Activated naive CD8-positive, alpha-beta T cell treated with anti-CD3 and anti-CD28 coated beads, Interleukin-2, amount 10 ng/mL, durations not matched to agents 7 days and 5 days (primary cell): ENCODE measurements around the gene TCF7L2. TPM values are rescaled to one million over a fixed set of nuclear protein-coding genes. Genes with fewer than 3 reads are reported as not detected.

Experiments used
- ATAC-seq: fragments of 150-1000 bp; cut with Tn5 transposase; one replicate; pipeline ENCODE4 v1.10.0; 2021; ENCODE audit warnings: low read depth, moderate library complexity
- POLR2A ChIA-PET: fragments of 350-600 bp; sonication (Branson Sonifier 250); formaldehyde crosslinking; loops from one replicate; lab custom pipeline; 2021; ENCODE audit warnings: antibody characterized with exemption; lab: Charles Lee
- DNase-seq: peaks from one replicate; pipeline ENCODE4 v3.0.0; 2021
- H3K27ac Mint-ChIP-seq: one replicate; pipeline ENCODE4 v1.8.0; 2022; ENCODE audit warnings: mild to moderate bottlenecking, mixed read lengths
- H3K27me3 Mint-ChIP-seq: one replicate; pipeline ENCODE4 v1.8.0; 2022; ENCODE audit warnings: mild to moderate bottlenecking, moderate library complexity, mixed read lengths
- H3K36me3 Mint-ChIP-seq: one replicate; pipeline ENCODE4 v1.8.0; 2021; ENCODE audit warnings: mild to moderate bottlenecking, mixed read lengths
- H3K4me1 Mint-ChIP-seq: one replicate; pipeline ENCODE4 v1.8.0; 2021; ENCODE audit warnings: mixed read lengths
- H3K4me3 Mint-ChIP-seq: one replicate; pipeline ENCODE4 v1.8.0; 2022; ENCODE audit warnings: mild to moderate bottlenecking, moderate library complexity, mixed read lengths
- H3K9me3 Mint-ChIP-seq: one replicate; pipeline ENCODE4 v1.8.0; 2021; ENCODE audit warnings: mixed read lengths
- total RNA-seq, 2 experiments: library from RNA; stranded (reverse); gene quantifications; one replicate each; pipeline ENCODE4 v1.2.3, GENCODE V29; 2021

The TCF7L2 gene
- 1 to 10 TPM; 1.9 to 2.2 TPM for total RNA-seq

GRCh38 chr10:112949875-112950507, at the start of gene TCF7L2:
Gene TCF7L2, plus strand, starts transcription at chr10:112950247. Its CDS starts 510 bp downstream, at chr10:112950757.
- POLR2A ChIA-PET: no interaction called here
- Mint-ChIP-seq H3K27me3 (peaks cover 64% of the 10 kb centered on the region), H3K4me1 (peaks cover 12% of the 10 kb centered on the region), H3K27ac (no peak within 1 kb of the TSS), H3K9me3 (no peaks in the 10 kb centered on the region), H3K4me3 (peak within 1 kb of the TSS; percentile 92), H3K36me3 (no peaks in the 10 kb centered on the region)
- DNase-seq: peak; percentile 53
- ATAC-seq: peak; percentile 34

GRCh38 chr10:112902730-112903129, 47.3 kb upstream of the TCF7L2 start:
- no peak overlapping the region for H3K27ac Mint-ChIP-seq
- no peaks in the 10 kb centered on the region for H3K4me1 Mint-ChIP-seq
- POLR2A ChIA-PET: no interaction called here
- no peak overlapping the region for H3K4me3 Mint-ChIP-seq
- no peak for DNase-seq
- no peak for ATAC-seq
- peaks cover 2% of the 10 kb centered on the region for H3K27me3 Mint-ChIP-seq
- H3K36me3 Mint-ChIP-seq: no peaks in the 10 kb centered on the region
- H3K9me3 Mint-ChIP-seq: peaks cover 2% of the 10 kb centered on the region

GRCh38 chr10:112904000-112904399, 46.0 kb upstream of the TCF7L2 start:
- DNase-seq (no peak), ATAC-seq (no peak)
- H3K36me3 Mint-ChIP-seq: no peaks in the 10 kb centered on the region
- H3K9me3 Mint-ChIP-seq: peaks cover 2% of the 10 kb centered on the region
- POLR2A ChIA-PET: no interaction called here
- no peak overlapping the region for H3K27ac Mint-ChIP-seq
- H3K4me3 Mint-ChIP-seq: no peak overlapping the region
- peaks cover 2% of the 10 kb centered on the region for H3K27me3 Mint-ChIP-seq
- H3K4me1 Mint-ChIP-seq: no peaks in the 10 kb centered on the region

GRCh38 chr10:112906945-112907344, 43.1 kb upstream of the TCF7L2 start:
- no peak overlapping the region for H3K4me3 Mint-ChIP-seq
- ATAC-seq: no peak

GRCh38 chr10:112907893-112908292, 42.2 kb upstream of the TCF7L2 start:
- H3K27me3 Mint-ChIP-seq: no peaks in the 10 kb centered on the region
- no peaks in the 10 kb centered on the region for H3K36me3 Mint-ChIP-seq
- ATAC-seq (no peak), DNase-seq (no peak)
- POLR2A ChIA-PET: interaction anchor here (0.7 kb wide), 1 partner anchor 271 kb away, joined by 7 read pairs; no protein-coding TSS in a partner anchor
- no peak overlapping the region for H3K4me3 Mint-ChIP-seq
- H3K9me3 Mint-ChIP-seq: peaks cover 2% of the 10 kb centered on the region
- H3K4me1 Mint-ChIP-seq: no peaks in the 10 kb centered on the region
- H3K27ac Mint-ChIP-seq: no peak overlapping the region

More at GRCh38 chr10:112906945-112907344, 43.1 kb upstream of the TCF7L2 start:
- Mint-ChIP-seq H3K9me3 (peaks cover 2% of the 10 kb centered on the region), H3K27me3 (peaks cover 2% of the 10 kb centered on the region), H3K4me1 (no peaks in the 10 kb centered on the region), H3K36me3 (no peaks in the 10 kb centered on the region), H3K27ac (no peak overlapping the region)
- POLR2A ChIA-PET: no interaction called here
- no peak for DNase-seq

GRCh38 chr10:112911206-112911605, 38.8 kb upstream of the TCF7L2 start:
- H3K27ac Mint-ChIP-seq: no peak overlapping the region
- peaks cover 2% of the 10 kb centered on the region for H3K36me3 Mint-ChIP-seq
- H3K4me1 Mint-ChIP-seq: no peaks in the 10 kb centered on the region
- ATAC-seq (no peak), DNase-seq (no peak)
- H3K27me3 Mint-ChIP-seq: peaks cover 8% of the 10 kb centered on the region
- H3K4me3 Mint-ChIP-seq: no peak overlapping the region
- H3K9me3 Mint-ChIP-seq: peaks cover 1% of the 10 kb centered on the region
- POLR2A ChIA-PET: no interaction called here

GRCh38 chr10:112912410-112912928, 37.6 kb upstream of the TCF7L2 start:
- Mint-ChIP-seq H3K27ac (no peak overlapping the region), H3K9me3 (peaks cover 1% of the 10 kb centered on the region), H3K36me3 (peaks cover 2% of the 10 kb centered on the region), H3K27me3 (peaks cover 12% of the 10 kb centered on the region), H3K4me1 (no peaks in the 10 kb centered on the region), H3K4me3 (no peak overlapping the region)
- POLR2A ChIA-PET: no interaction called here
- DNase-seq: no peak
- no peak for ATAC-seq

- Mint-ChIP-seq H3K36me3 (peaks cover 2% of the 10 kb centered on the region), H3K27ac (no peak overlapping the region), H3K27me3 (peaks cover 12% of the 10 kb centered on the region), H3K9me3 (peaks cover 1% of the 10 kb centered on the region), H3K4me3 (no peak overlapping the region), H3K4me1 (no peaks in the 10 kb centered on the region)
- no peak for DNase-seq
- POLR2A ChIA-PET: no interaction called here
- ATAC-seq: no peak
Measured at GRCh38 chr10:112913255-112913654, 36.8 kb upstream of the TCF7L2 start.

GRCh38 chr10:112913661-112914287, 36.3 kb upstream of the TCF7L2 start:
- POLR2A ChIA-PET: no interaction called here
- ATAC-seq (no peak), DNase-seq (no peak)
- Mint-ChIP-seq H3K36me3 (peaks cover 2% of the 10 kb centered on the region), H3K4me1 (no peaks in the 10 kb centered on the region), H3K27me3 (peaks cover 12% of the 10 kb centered on the region), H3K4me3 (no peak overlapping the region), H3K9me3 (peaks cover 1% of the 10 kb centered on the region), H3K27ac (no peak overlapping the region)

GRCh38 chr10:112914288-112914952, 35.6 kb upstream of the TCF7L2 start:
- H3K9me3 Mint-ChIP-seq: peaks cover 1% of the 10 kb centered on the region
- POLR2A ChIA-PET: no interaction called here
- ATAC-seq (no peak), DNase-seq (no peak)
- H3K4me1 Mint-ChIP-seq: no peaks in the 10 kb centered on the region
- peaks cover 2% of the 10 kb centered on the region for H3K36me3 Mint-ChIP-seq
- no peak overlapping the region for H3K4me3 Mint-ChIP-seq
- H3K27ac Mint-ChIP-seq: no peak overlapping the region
- H3K27me3 Mint-ChIP-seq: peaks cover 12% of the 10 kb centered on the region

- DNase-seq (no peak), ATAC-seq (no peak)
- Mint-ChIP-seq H3K27me3 (peaks cover 12% of the 10 kb centered on the region), H3K36me3 (peaks cover 2% of the 10 kb centered on the region), H3K9me3 (peaks cover 1% of the 10 kb centered on the region), H3K4me3 (no peak overlapping the region), H3K4me1 (no peaks in the 10 kb centered on the region), H3K27ac (no peak overlapping the region)
- POLR2A ChIA-PET: no interaction called here
Measured at GRCh38 chr10:112915590-112916572, 34.2 kb upstream of the TCF7L2 start.

- Mint-ChIP-seq H3K27me3 (peaks cover 12% of the 10 kb centered on the region), H3K4me1 (no peaks in the 10 kb centered on the region)
Measured at GRCh38 chr10:112917681-112918080, 32.4 kb upstream of the TCF7L2 start.

GRCh38 chr10:112918771-112919170, 31.3 kb upstream of the TCF7L2 start:
- no peak overlapping the region for H3K4me3 Mint-ChIP-seq
- peaks cover 1% of the 10 kb centered on the region for H3K9me3 Mint-ChIP-seq
- no peaks in the 10 kb centered on the region for H3K4me1 Mint-ChIP-seq
- POLR2A ChIA-PET: no interaction called here
- peaks cover 12% of the 10 kb centered on the region for H3K27me3 Mint-ChIP-seq
- DNase-seq (no peak), ATAC-seq (no peak)
- no peak overlapping the region for H3K27ac Mint-ChIP-seq
- H3K36me3 Mint-ChIP-seq: peaks cover 2% of the 10 kb centered on the region

More at GRCh38 chr10:112917681-112918080, 32.4 kb upstream of the TCF7L2 start:
- Mint-ChIP-seq H3K27ac (no peak overlapping the region), H3K4me3 (no peak overlapping the region), H3K9me3 (peaks cover 1% of the 10 kb centered on the region), H3K36me3 (peaks cover 2% of the 10 kb centered on the region)
- ATAC-seq: no peak
- POLR2A ChIA-PET: no interaction called here
- DNase-seq: no peak
